Embryonic facial prominence (tissue), 1 donor: Measurements from ENCODE around the gene INPP5A.
"Not testable (repeated sequence)": the region's sequence is repeated elsewhere in the genome, so short reads cannot be mapped to it uniquely, and the experiment has no call there.

Experiments used
- DNase-seq: peaks from one replicate; pipeline ENCODE4 v3.0.0-alpha.2; 2016; ENCODE audit errors: extremely low spot score

Gene INPP5A

DNA sequence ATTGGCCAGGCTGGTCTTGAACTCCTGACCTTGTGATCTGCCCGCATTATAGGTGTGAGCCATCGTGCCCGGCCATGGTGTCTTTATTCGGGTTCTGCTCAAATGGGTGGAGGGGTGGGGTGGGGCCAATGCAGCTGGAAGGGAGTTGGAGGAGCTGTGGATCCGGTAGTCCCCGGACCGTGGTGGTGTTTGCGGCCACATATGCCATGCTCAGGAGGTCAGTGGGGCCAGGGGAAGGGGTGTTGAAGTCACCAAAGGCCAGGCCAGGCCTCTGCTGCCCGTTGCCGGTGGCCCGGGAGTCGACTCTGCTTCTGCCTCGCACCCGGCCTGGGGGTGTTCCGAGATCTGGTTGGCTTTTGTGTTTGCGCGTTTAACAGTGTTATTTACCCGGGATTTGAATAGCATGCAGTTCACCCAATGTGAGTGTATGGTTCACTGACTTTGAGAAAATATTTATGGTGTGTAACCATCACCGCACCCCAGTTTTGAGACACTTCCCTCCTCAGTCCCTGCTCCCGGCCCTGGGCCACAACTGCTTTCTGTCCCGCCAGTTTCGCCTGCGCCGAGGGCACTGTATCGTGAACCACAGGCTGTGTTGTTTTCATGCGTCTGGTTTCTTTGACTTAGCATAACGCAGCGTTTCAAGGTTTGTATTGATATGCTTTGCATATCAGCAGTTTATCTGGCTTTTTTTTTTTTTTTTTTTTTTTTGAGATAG lies 10.7 kb downstream of the INPP5A start:
- no peak for DNase-seq

DNA sequence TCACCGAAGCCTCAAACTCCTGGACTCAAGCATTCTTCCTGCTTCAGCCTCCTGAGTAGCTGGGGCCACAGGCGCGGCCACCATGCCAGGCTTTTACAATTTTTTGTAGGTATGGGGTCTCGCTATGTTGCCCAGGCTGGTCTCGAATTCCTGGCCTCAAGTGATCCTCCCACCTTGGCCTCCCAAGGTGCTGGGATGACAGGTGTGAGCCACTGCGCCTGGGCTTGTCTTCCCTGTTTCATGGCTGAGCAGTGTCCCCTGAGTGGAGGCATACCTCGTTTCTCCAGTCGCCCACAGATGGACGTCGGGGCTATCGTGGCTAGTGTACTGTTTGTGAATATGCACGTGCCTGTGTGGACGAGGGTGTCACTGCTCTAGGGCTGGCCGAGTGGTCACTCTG lies 11.3 kb downstream of the INPP5A start:
- no peak for DNase-seq

DNA sequence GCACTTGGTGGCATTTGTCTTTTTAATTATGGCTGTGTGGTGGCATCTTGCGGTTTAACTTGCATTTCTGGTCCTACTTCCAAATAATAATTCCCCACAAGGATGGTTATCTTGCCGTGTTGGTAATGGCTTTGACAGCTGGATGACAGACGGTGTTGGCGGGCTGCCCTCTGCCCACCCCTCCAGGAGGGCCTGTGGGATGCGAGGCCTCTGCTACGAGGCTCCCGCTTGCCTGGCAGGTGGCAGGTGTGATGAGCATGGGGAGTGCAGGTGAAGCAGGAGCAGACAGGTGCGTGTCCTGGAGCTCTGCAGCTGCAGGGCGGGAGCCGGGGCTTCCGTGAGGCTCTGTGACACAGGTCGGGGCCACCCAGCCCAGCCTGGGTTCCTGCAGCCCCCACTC lies 11.8 kb downstream of the INPP5A start:
- no peak for DNase-seq

DNA sequence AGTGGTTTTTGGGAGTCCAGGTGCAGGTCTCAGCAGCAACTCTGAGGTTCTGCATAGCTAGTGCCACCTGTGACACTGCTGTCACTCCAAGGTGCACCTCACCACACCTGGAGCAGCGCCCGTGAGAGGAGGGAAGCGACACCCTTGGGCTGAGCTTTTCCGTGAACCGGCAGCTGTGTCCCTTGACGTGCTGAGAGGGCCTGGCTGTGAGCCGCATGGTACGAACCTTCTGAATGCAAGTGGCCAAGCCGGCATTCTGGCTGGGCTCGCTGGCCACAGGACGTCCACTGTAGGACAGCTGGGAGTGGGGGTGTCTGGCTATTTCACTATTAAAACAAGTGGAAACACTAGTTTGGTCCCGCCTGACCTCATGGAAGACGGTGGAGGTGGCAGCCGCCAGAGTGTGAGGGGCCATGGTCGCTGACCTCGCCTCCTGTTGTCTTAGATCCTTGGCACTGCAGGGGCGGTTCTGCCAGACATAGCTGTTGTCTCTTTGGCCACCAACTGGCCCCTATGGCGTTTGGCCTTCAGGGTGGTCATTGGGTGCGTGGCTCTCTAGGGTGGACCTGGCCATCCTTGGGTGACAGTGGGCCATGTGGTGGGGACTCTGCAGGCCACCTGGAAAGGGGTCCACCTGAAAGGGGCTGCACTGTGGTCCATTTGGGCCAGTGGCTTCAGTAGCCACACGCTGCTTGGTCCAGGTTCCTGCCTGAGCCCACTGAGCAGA lies 12.9 kb downstream of the INPP5A start:
- DNase-seq = no peak

DNA sequence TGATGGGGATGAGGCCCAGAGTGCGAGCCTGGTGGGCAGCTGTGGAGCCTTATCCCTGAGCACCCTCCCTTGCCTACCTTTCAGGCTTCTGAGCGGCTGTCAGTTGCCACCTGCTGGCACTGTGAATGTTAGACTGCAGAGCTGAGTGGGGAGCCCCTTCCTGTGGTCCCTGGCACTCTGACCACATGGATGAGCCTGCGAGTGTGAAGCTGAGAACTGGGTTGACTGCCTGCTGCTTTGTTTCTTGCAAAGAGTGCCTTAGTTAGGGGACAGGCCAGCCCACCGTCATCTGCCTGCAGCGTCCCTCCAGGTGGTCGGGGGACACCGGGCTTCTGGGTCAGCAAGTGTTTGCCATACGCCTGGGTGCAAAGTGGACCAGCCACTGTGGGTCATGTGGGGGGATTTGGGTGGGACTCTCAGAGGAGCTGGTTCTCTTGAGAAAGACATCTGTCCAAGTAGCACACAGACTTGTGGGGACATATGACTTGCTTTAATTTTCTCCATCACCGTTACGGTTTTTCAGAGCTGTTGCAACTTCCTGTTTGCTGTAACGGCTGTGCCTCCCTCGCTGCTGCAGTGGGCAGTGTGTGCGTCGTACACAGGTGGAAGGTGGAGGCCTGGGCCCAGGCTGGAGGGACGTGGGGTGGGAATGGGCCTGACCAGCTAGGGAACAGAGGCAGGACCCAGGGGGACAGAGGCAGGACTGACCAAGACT lies 13.7 kb downstream of the INPP5A start:
- no peak for DNase-seq

DNA sequence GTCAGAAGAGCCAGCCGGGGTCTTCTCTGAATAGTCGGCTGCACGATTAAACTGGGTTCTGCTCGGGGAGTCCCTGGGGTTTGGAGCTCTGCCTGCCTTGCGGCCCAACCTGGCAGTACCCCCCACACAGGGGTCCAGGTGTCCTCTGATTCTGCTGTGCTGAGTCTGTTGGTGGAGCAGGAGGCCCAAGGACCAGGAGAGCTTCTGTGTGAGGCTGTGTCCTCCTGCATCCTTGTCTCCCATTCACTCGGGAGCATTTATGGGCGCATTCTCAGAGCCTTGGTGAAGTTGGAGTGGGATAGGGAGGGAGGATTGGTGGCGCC lies 14.2 kb downstream of the INPP5A start:
- no peak for DNase-seq

DNA sequence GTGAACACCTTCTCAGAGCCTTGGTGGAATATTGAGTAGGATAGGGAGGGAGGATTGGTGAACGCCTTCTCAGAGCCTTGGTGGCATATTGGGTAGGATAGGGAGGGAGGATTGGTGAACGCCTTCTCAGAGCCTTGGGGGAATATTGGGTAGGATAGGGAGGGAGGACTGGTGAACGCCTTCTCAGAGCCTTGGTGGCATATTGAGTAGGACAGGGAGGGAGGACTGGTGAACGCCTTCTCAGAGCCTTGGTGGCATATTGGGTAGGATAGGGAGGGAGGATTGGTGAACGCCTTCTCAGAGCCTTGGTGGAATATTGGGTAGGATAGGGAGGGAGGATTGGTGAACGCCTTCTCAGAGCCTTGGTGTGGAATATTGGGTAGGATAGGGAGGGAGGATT lies 15.0 kb downstream of the INPP5A start:
- not testable (repeated sequence) for DNase-seq

DNA sequence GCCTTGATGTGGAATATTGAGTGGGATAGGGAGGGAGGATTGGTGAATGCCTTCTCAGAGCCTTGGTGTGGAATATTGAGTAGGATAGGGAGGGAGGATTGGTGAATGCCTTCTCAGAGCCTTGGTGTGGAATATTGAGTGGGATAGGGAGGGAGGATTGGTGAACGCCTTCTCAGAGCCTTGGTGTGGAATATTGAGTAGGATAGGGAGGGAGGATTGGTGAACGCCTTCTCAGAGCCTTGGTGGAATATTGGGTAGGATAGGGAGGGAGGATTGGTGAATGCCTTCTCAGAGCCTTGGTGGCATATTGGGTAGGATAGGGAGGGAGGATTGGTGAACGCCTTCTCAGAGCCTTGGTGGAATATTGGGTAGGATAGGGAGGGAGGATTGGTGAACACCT lies 16.0 kb downstream of the INPP5A start:
- not testable (repeated sequence) for DNase-seq

DNA sequence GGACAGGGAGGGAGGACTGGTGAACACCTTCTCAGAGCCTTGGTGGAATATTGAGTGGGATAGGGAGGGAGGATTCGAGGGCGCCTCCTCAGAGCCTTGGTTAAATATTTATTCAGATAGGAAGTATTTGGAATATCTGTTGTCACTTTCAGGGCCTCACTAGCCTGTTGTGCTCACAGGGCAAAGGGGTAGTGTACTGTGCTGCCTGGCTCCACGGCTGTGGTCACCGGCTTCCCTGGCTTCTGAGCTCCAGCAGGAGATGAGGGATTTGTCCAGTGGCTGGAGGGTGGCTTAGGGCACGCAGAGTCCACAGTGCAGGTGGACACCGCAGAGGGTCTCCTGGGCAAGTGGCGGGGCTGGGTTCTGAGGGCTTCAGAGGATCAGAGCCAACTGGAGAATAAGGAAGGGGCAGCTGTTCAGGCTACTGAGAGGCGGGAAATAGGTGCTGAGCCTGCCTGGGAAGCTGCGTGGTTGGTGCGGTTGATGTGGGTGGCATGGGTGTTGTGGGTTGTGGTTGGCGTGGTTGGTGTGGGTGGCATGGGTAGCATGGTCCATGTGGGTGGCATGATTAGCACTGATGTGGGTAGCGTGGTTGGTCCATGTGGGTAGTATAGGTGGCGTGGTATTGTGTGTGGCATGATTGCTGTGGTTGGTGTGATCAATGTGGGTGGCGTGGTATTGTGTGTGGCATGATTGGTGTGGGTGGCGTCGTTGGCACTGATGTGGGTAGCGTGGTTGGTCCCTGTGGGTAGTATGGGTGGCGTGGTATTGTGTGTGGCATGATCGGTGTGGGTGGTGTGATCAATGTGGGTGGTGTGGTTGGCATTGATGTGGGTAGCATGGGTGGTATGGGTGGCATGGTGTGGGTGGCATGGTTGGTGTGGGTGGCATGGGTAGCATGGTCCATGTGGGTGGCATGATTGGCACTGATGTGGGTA lies 16.7 kb downstream of the INPP5A start:
- no peak for DNase-seq

DNA sequence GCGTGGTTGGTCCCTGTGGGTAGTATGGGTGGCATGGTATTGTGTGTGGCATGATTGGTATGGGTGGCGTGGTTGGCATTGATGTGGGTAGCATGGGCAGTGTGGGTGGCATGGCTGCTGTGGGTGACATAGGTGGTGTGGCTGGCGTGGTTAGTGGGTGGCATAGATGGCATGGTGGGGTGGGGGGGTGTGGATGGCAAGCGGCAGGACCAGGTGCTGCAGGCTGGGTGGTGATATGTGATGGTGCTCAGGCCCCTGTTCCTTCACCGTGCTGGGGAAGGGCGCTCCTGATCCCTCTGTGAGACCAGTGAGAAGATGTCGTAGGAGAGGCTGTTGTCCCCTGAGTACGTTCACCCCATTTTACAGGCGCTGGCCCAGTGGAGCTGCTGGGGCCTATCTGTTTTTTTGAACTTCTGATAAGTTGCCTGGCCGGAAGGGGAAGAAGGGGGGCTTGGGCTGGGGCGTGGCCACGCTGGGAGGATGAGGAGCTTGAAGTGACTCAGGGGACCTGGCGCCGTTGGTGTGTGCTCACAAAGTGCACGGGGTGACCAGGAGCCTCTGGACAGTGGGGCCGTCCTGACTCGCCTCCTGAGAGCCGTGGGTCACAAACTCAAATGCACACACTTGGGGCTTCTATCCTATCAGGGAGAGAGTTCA lies 17.5 kb downstream of the INPP5A start:
- DNase-seq = no peak

DNA sequence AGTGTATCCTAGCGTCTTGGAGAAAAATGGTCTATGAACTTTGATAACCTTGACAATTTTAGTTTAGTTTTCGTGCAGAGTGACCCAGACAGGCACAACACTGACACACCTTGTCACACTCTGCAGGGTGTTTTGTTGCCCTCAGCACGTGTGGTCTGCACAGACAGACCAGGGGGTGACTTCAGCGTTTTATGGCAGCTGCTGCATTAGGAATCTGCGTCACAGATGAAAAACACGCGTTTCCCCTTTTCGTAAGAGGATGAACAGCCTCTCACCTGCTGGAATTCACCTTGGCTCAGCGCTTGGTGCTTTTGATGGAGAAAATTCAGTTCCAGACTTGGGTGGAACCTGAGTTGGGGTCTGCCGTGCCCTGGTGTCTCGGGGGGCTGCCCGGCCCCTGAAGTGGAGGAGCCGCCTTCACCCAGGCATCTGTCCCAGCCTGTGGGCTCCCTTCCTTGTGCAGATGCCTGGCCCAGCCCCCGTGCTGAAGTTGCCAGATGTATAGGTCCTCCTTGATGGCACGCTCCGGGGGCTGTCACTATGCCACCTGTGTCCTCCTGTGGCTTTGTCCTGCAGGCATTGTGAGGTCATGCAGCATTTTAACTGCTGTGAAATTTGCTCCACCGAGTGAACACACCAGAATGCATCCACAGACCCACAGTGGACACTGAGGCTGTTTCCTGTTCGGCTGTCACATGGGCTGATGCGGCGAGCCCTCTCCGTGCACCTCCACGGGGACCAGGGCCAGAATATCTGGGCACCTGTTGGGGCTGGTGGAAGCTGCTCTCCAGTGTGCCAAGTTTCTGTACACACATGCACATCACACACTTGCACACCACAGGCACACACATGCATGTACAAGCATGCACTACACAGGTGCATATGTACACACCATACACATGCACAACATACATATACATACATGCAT lies 18.3 kb downstream of the INPP5A start:
- no peak for DNase-seq

DNA sequence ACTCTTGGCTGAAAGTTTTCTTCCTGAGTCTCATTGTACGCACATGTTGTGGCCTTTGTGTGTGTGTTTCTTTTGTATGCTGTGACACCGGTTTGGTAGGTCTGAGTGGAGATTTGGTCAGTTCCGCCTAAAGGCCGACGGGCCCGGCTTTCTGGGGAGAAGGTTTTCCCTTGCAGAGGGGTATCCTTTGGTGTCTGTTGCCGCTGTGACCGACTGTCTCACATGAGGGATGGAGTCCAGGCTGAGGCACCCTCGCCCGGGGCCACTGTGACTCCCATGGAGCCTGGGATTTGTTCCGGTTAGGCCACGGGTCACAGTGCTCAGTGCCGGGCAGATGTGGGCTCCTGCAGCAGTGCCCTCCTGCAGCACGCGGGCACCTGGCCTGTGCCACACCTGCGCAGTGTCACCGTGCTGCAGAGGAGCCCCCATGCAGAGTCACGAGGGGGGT lies 19.4 kb downstream of the INPP5A start:
- DNase-seq = no peak

DNA sequence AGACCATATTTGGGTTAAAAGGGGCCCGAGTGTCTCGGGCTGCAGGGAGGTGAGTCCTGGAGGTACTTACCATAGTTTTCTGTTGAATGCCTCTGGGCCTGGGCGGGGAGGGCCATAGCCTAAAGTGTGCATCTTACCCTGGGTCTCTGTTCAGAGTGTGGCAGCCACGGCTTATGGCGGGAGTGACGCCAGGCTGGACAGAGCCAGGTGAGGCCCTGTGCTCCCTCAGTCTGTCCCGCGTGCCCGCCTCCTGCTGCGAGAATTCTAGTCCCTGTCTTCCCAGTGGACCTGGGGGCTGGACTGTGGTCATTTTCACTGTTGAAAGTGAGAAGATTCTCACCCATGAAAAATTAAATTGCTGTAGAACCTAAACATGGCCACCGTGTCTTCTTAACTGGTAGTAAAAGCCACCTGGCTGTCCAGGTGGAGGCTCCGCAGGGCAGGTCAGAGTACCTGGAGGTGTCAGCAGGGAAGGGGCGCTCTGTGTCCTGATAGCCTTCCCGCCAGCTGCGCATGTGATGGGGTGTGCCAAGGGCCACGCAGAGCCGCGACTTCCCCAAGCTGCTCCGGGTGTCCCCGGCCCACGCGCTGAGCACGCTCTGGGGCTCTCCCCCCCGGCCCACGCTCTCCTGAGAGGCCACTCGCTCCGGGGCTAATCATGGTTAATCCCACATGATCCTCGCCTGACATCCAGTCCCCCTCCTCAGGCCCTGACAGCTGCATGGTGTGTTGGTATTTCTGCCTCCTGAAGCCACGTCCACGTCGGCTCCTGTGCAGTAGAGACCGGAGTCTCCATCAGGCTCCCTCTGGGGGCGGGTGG lies 20.3 kb downstream of the INPP5A start:
- no peak for DNase-seq

DNA sequence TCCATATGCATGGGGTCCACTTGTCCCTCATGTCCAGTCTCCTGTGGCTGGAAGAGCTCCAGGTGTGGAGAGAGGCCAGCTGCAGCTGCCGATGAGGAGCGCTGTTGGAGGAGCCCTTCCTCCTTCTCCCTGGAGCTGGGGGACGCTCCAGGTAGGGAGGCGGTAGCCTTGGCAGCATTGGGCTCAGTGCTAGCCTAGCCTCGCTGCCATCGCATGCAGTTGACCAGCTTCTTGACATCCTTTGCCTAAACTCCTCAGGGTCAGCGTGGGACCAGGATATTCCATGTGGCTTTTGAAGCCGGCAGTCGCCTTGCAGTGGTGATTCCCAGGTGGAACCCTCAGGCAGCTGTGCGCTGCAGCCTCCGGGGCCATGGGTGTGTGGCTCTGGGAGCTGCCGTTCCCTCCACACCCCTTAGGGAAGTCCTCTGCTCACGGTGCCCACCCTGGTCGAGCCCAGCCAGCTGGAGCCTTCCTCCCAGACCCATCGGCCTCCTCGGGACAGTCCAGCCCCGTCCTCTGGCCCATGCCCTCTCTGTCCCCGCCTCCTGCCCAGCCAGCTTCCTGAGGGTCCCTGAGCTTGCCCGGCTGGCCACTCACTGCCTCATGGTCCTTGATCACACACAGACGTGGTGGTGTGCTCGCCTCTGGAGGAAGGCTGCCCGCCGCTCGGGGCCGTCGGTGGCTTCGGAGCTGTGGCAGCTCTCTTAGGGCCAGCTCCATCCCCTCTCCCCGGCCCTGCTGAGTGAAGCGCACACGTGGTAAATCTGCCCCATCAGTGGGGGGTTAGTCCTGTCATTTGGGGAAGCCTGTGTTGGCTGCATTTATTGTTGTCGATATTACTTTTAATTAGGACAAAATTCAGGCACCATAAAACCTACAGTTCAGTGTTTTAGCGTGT lies 21.2 kb downstream of the INPP5A start:
- no peak for DNase-seq

DNA sequence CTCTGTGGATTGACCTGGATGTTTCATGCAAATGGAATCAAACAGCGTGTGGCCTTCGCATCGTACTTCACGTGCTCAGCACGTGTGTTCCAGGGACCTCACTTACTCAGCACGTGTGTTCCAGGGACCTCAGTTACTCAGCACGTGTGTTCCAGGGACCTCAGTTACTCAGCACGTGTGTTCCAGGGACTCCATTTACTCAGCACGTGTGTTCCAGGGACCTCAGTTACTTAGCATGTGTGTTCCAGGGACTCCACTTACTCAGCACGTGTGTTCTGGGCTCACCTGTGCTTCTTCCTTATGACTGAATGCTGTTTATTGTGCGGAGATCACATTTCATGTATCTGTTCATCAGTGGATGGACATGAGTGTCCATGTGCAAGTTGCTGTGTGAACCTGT lies 22.0 kb downstream of the INPP5A start:
- no peak for DNase-seq

DNA sequence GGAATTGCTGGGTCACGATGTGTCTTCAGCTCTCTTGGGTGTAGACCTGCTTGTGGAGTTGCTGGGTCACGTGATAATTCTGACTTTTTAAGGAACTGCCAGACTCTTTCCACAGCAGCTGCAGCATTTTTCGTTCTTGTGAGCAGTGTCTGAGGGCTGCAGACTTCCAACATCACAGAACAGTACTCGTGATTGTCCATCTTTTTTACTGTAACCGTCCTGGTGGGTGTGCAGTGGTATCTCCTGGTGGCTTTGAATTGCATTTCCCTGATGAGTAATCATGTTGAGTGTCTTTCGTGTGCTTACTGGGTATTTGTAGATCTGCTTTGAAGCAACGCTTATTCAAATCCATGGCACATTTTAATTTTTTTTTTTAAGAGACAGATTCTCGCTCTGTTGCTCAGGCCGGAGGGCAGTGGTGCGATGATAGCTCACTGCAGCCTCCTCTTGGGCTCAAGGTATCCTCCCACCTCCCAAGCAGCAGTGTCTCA lies 22.7 kb downstream of the INPP5A start:
- no peak for DNase-seq

DNA sequence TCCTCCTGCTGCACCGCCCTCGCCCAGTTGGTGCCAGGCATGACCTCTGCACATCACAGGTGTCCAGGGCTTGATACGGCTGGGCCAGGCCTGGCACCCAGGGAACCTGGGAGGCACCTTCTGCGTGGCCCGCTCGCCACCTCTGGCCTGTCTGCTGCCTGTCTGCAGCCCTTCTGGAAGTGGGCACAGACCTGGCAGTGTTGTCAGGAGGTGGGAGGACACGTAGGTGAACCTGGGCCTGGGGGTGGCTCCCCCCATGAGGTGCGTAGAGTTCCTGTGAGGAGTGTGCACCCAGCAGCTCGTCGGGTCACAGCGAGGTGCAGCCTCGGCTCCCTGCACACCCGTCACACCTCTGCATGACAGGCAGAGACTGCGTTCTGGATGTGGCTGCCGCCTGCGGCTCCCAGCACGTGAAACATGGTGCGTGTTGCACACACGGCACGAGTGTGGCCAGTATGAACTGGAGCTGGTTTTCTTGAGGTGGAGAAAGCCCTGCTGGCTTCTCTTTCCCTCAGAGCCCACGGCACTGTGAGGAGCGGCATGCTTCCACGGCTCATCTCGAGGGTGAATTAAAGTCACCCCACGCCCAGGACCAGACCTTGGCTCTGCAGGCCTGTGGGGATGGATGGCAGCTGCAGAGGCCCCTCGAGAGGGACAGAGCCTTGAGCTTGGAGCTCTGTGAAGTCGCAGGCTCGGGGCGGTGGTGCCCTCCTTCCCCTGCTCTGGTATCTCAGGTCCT lies 24.8 kb downstream of the INPP5A start:
- no peak for DNase-seq
